ENCODE measurements around the gene UNC5C.

UNC5C gene

DNA sequence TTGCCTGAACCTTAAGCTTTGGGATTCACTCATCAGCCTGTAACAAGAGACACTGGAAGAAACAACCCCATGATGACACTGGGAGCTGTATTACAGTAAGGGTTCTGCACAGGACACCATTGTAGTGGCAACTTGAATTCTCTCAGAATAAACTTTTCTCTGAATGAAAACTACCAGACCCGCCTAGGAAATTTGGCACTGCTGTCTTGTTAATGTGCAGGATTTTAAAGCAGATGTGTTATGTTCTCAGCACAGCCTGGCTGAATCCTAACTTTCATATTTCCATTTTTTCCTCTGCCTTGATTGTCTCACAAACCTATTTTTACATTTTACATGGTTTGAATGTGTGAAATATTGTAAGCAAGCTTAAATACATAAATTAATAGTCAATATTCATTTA is 253.6 kb downstream of the UNC5C start:
- no peaks in the 10 kb centered on the region for H3K36me3 ChIP-seq (ENCODE audit: control insufficient read depth, insufficient read depth, low read length)
- no peaks in the 10 kb centered on the region for H3K9me3 ChIP-seq (ENCODE audit: control insufficient read depth, insufficient read depth, low read length)
- no peaks in the 10 kb centered on the region; the same call in 1 of the 2 replicates for H3K4me1 ChIP-seq (ENCODE audit: control insufficient read depth, insufficient read depth, low read length)
- no peaks in the 10 kb centered on the region for H3K27me3 ChIP-seq (ENCODE audit: control insufficient read depth, insufficient read depth, low read length)
- no peak overlapping the region for H3K9ac ChIP-seq (ENCODE audit: low read depth, low read length)
- no peak overlapping the region for H3K27ac ChIP-seq (ENCODE audit: low read depth, low read length)
- H3K4me3 ChIP-seq (ENCODE audit: low read depth, low read length) = no peak overlapping the region

DNA sequence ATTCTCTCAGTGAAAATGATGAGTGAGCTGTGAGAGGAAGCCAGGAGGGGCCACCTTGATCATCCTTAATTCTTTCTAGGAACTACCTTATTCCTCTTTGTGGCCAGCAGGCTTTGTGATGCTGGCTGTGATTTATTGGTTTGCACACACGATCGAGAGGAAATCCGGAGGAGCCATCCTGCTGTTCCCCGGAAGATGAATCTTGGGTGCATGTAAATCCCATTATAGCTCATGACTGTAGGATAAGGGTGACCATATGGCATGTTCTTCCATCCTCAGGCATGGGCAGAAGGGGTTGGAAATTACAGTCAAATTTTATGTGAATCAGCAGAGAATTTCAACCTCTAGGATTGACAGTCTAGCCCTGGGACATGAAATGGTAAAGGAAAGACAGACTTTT is 254.5 kb downstream of the UNC5C start:
- no peak overlapping the region for H3K27ac ChIP-seq (ENCODE audit: low read depth, low read length)
- no peaks in the 10 kb centered on the region for H3K9me3 ChIP-seq (ENCODE audit: control insufficient read depth, insufficient read depth, low read length)
- no peak overlapping the region for H3K9ac ChIP-seq (ENCODE audit: low read depth, low read length)
- H3K4me1 ChIP-seq (ENCODE audit: control insufficient read depth, insufficient read depth, low read length) = no peaks in the 10 kb centered on the region; the same call in 1 of the 2 replicates
- no peak overlapping the region for H3K4me3 ChIP-seq (ENCODE audit: low read depth, low read length)
- H3K27me3 ChIP-seq (ENCODE audit: control insufficient read depth, insufficient read depth, low read length) = no peaks in the 10 kb centered on the region
- no peaks in the 10 kb centered on the region for H3K36me3 ChIP-seq (ENCODE audit: control insufficient read depth, insufficient read depth, low read length)

DNA sequence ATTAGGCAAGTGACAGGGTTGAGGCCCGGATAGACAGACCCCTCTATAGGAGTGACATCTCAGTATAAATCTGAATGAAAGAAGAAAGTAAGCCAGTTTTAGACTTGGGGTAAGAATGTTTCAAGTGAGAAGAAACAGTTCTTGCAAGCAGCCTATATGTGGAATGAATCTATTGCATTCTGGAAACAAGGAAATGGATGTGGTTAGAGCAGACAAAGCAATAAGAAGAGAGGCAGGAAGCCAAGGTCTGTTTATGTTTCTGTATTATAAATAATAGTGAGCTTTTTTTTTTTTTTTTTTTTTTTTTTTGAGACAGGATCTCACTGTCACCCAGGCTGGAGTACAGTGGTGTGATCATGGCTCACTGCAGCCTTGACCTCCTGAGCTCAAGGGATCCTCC is 255.8 kb downstream of the UNC5C start:
- no peaks in the 10 kb centered on the region for H3K9me3 ChIP-seq (ENCODE audit: control insufficient read depth, insufficient read depth, low read length)
- no peaks in the 10 kb centered on the region for H3K36me3 ChIP-seq (ENCODE audit: control insufficient read depth, insufficient read depth, low read length)
- no peaks in the 10 kb centered on the region for H3K27me3 ChIP-seq (ENCODE audit: control insufficient read depth, insufficient read depth, low read length)
- H3K4me3 ChIP-seq (ENCODE audit: low read depth, low read length) = no peak overlapping the region
- H3K9ac ChIP-seq (ENCODE audit: low read depth, low read length) = no peak overlapping the region
- H3K27ac ChIP-seq (ENCODE audit: low read depth, low read length) = no peak overlapping the region
- no peaks in the 10 kb centered on the region; the same call in 1 of the 2 replicates for H3K4me1 ChIP-seq (ENCODE audit: control insufficient read depth, insufficient read depth, low read length)

DNA sequence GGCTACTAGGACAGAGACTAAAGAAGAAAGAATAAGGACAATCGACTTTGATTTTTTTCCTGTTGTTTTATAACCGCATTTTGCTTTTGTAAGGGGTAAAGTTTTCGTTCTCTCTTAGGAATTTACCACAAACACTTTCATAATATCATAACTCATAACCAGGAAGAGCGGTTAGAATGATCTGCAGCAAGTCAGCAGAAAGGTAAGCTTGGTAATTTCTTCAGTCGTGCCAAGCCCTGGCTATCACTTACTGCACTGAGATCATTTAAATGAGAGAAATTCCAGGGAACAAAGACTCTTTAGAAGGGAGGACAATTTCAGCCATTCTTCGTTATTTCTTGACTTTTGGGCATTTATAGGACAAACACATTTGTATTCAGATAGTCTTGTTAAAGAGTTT is 258.1 kb downstream of the UNC5C start:
- Histone ChIP-seq H3K4me3 (ENCODE audit: low read depth, low read length) (no peak overlapping the region), H3K9ac (ENCODE audit: low read depth, low read length) (no peak overlapping the region), H3K9me3 (ENCODE audit: control insufficient read depth, insufficient read depth, low read length) (no peaks in the 10 kb centered on the region), H3K27me3 (ENCODE audit: control insufficient read depth, insufficient read depth, low read length) (no peaks in the 10 kb centered on the region), H3K4me1 (ENCODE audit: control insufficient read depth, insufficient read depth, low read length) (no peaks in the 10 kb centered on the region; the same call in 1 of the 2 replicates), H3K27ac (ENCODE audit: low read depth, low read length) (no peak overlapping the region), H3K36me3 (ENCODE audit: control insufficient read depth, insufficient read depth, low read length) (no peaks in the 10 kb centered on the region)

DNA sequence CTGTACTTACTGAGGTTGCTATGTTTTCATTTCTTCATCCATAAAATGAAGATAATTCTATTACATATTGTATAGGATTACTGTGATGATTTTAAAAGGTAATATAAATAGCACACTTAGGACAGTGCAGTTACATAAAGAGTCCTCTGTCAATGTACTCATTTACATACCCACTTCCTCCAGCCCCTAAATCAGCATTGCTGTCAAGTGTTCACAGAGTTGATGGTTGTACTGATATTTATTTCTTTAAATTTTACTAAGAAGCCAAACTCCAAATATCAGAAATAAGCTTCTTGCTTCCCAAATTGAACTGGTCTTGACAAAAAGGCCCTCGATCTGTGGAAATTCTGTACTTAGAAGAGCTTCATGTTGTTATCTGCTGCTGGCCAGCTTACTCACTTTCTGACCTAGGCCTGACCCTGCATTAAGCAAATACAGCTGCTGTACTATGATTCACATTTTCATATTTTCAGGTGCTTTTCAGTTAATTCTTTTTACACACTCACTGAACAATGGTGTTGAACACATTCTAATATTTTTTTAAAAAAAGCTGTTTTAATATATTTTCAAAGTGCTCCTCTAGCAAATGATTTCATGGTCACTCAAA is 259.6 kb downstream of the UNC5C start:
- Histone ChIP-seq H3K4me3 (ENCODE audit: low read depth, low read length) (no peak overlapping the region), H3K4me1 (ENCODE audit: control insufficient read depth, insufficient read depth, low read length) (no peaks in the 10 kb centered on the region; the same call in 1 of the 2 replicates), H3K36me3 (ENCODE audit: control insufficient read depth, insufficient read depth, low read length) (no peaks in the 10 kb centered on the region), H3K9ac (ENCODE audit: low read depth, low read length) (no peak overlapping the region), H3K9me3 (ENCODE audit: control insufficient read depth, insufficient read depth, low read length) (no peaks in the 10 kb centered on the region), H3K27me3 (ENCODE audit: control insufficient read depth, insufficient read depth, low read length) (no peaks in the 10 kb centered on the region), H3K27ac (ENCODE audit: low read depth, low read length) (no peak overlapping the region)

DNA sequence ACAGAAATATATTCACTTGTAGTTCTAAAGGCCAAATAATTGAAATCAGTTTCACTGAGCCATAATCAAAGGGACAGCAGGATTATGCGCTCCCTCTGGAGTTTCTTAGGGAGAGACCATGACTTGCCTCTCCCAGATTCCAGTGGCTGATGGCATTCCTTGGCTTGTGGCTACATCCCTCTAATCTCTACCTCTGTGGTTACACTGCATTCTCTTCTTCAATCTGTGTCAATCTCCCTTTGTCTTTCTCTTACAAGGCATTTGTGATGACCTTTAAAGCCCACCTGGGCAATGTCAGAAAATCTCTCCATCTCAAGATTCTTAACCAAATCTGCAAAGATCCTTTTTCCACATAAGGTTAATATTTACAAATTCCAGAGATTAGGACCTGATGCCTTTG is 260.2 kb downstream of the UNC5C start:
- H3K4me1 ChIP-seq (ENCODE audit: control insufficient read depth, insufficient read depth, low read length) = no peaks in the 10 kb centered on the region; the same call in 1 of the 2 replicates
- no peaks in the 10 kb centered on the region for H3K9me3 ChIP-seq (ENCODE audit: control insufficient read depth, insufficient read depth, low read length)
- no peak overlapping the region for H3K4me3 ChIP-seq (ENCODE audit: low read depth, low read length)
- no peak overlapping the region for H3K27ac ChIP-seq (ENCODE audit: low read depth, low read length)
- no peaks in the 10 kb centered on the region for H3K27me3 ChIP-seq (ENCODE audit: control insufficient read depth, insufficient read depth, low read length)
- no peaks in the 10 kb centered on the region for H3K36me3 ChIP-seq (ENCODE audit: control insufficient read depth, insufficient read depth, low read length)
- no peak overlapping the region for H3K9ac ChIP-seq (ENCODE audit: low read depth, low read length)

DNA sequence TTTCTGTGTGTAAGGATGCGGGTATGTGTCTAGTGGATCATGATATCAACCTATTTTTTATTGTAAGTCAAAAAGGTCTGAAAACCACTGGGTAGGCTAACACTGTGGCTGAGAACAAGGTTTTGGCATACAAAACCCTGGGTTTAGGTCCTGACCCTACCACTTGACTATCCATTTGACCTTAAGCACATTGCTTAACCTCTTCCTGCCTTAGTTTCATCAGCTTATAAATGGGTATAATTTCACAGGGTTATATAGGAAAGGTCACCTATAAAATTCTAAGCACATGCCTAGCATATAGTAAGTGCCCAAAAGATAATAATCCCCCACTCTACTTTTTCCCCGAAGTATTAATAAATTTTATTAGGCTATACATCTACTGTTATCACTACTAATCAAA is 263.0 kb downstream of the UNC5C start:
- Histone ChIP-seq H3K4me1 (ENCODE audit: control insufficient read depth, insufficient read depth, low read length) (no peaks in the 10 kb centered on the region; the same call in 1 of the 2 replicates), H3K4me3 (ENCODE audit: low read depth, low read length) (no peak overlapping the region), H3K36me3 (ENCODE audit: control insufficient read depth, insufficient read depth, low read length) (no peaks in the 10 kb centered on the region)

DNA sequence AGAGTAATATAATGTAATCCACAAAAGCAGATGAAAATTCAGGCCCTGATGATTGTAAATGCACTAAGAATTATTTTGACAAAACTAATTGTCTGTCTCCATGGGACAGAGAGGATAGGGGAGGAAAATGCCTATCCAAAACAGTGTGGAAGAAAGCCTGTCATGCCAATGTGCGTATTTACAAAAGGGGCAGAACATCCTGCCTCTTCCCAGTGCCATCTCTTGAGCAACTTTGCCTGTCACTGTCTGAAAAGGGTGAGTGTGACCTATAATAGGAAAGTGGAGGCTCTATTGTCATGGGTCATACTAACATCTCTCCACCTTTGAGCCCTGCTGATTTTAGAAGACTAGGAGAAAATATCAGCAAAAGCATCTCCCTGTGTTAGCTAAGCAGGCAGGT is 264.1 kb downstream of the UNC5C start:
- no peaks in the 10 kb centered on the region for H3K4me1 ChIP-seq (ENCODE audit: control insufficient read depth, insufficient read depth, low read length)
- no peaks in the 10 kb centered on the region for H3K27me3 ChIP-seq (ENCODE audit: control insufficient read depth, insufficient read depth, low read length)
- no peaks in the 10 kb centered on the region for H3K9me3 ChIP-seq (ENCODE audit: control insufficient read depth, insufficient read depth, low read length)
- H3K9ac ChIP-seq (ENCODE audit: low read depth, low read length) = no peak overlapping the region
- no peak overlapping the region for H3K4me3 ChIP-seq (ENCODE audit: low read depth, low read length)
- no peak overlapping the region for H3K27ac ChIP-seq (ENCODE audit: low read depth, low read length)
- no peaks in the 10 kb centered on the region for H3K36me3 ChIP-seq (ENCODE audit: control insufficient read depth, insufficient read depth, low read length)

More for the DNA sequence above, 263.0 kb downstream of the UNC5C start:
- H3K9ac ChIP-seq (ENCODE audit: low read depth, low read length) = no peak overlapping the region
- no peaks in the 10 kb centered on the region for H3K9me3 ChIP-seq (ENCODE audit: control insufficient read depth, insufficient read depth, low read length)
- no peaks in the 10 kb centered on the region for H3K27me3 ChIP-seq (ENCODE audit: control insufficient read depth, insufficient read depth, low read length)
- no peak overlapping the region for H3K27ac ChIP-seq (ENCODE audit: low read depth, low read length)

DNA sequence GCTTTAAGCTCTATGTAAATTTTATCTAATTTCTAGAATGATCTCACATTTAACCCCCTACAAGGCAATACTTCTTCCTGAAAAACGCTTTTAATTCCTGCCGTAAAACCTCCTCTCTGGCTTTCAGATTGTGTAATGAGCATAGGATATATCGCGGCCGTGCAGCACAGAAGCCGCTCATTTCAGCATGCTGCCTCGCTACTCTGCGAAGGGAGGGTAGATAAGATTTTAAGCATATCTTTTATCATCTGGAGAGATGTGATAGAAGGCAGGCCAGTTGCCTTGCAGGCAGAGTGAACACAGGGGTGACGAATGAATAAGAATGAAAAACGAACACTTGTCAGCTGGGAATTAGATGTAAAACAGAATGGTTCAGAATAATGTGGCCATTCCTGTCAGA is 265.5 kb downstream of the UNC5C start:
- no peaks in the 10 kb centered on the region for H3K36me3 ChIP-seq (ENCODE audit: control insufficient read depth, insufficient read depth, low read length)
- H3K4me1 ChIP-seq (ENCODE audit: control insufficient read depth, insufficient read depth, low read length) = no peaks in the 10 kb centered on the region
- no peaks in the 10 kb centered on the region for H3K9me3 ChIP-seq (ENCODE audit: control insufficient read depth, insufficient read depth, low read length)
- H3K27me3 ChIP-seq (ENCODE audit: control insufficient read depth, insufficient read depth, low read length) = no peaks in the 10 kb centered on the region
- no peak overlapping the region for H3K27ac ChIP-seq (ENCODE audit: low read depth, low read length)
- no peak overlapping the region for H3K9ac ChIP-seq (ENCODE audit: low read depth, low read length)
- no peak overlapping the region for H3K4me3 ChIP-seq (ENCODE audit: low read depth, low read length)

DNA sequence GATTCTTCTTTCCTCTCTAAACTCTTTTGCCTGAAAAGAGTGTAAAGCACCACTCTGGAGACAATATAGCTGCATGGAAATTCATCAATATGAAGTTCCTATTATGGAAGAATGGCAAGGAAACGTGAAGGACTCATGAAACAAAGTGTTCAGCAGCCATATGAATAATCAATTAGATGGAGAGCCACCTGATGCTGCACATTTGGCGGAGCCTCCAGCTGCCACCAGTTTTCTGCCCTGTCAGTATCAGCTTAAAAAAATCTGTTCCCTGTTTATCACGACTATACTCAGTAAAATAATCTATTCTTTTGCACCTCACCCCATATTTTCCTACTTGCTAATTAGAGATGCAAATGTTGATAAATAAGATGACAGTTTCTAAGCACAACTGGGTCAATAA is 276.0 kb downstream of the UNC5C start:
- Histone ChIP-seq H3K36me3 (ENCODE audit: control insufficient read depth, insufficient read depth, low read length) (no peaks in the 10 kb centered on the region), H3K27ac (ENCODE audit: low read depth, low read length) (no peak overlapping the region), H3K4me1 (ENCODE audit: control insufficient read depth, insufficient read depth, low read length) (no peaks in the 10 kb centered on the region), H3K27me3 (ENCODE audit: control insufficient read depth, insufficient read depth, low read length) (no peaks in the 10 kb centered on the region), H3K9me3 (ENCODE audit: control insufficient read depth, insufficient read depth, low read length) (no peaks in the 10 kb centered on the region), H3K4me3 (ENCODE audit: low read depth, low read length) (no peak overlapping the region), H3K9ac (ENCODE audit: low read depth, low read length) (no peak overlapping the region)

DNA sequence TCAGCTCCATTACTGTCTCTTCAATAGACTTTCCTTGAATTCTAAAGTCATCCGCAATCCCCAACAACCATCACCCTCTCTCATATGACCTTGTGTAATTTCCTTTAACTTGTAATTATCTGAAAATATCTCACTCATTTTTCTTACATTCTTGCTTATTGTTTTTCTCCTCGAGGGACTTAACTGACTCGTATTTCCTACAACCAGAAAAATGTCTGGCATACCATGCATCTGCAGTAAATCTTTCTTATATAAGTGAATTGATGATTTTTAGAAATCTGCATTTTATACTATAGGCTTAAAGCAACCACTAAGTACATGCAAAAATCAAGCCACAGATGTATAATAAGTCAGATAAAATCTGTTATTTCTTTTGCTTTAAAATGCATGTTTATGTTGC is 276.7 kb downstream of the UNC5C start:
- Histone ChIP-seq H3K27me3 (ENCODE audit: control insufficient read depth, insufficient read depth, low read length) (no peaks in the 10 kb centered on the region), H3K36me3 (ENCODE audit: control insufficient read depth, insufficient read depth, low read length) (no peaks in the 10 kb centered on the region), H3K27ac (ENCODE audit: low read depth, low read length) (no peak overlapping the region), H3K9ac (ENCODE audit: low read depth, low read length) (no peak overlapping the region), H3K9me3 (ENCODE audit: control insufficient read depth, insufficient read depth, low read length) (no peaks in the 10 kb centered on the region), H3K4me3 (ENCODE audit: low read depth, low read length) (no peak overlapping the region), H3K4me1 (ENCODE audit: control insufficient read depth, insufficient read depth, low read length) (no peaks in the 10 kb centered on the region)
